ENCODE measurements around the gene APP. TPM values are rescaled to one million over a fixed set of nuclear protein-coding genes. Genes with fewer than 3 reads are reported as not detected.
"Not testable (repeated sequence)": the region's sequence is repeated elsewhere in the genome, so short reads cannot be mapped to it uniquely, and the experiment has no call there.

The APP gene
- total RNA-seq, 1 donor from 2014 or later = 136 TPM

- no peak for DNase-seq (ENCODE audit: low spot score)
- ATAC-seq = no peak
These were observed 5.2 kb downstream of the APP start for GRCh38 chr21:26165331-26165730.

GRCh38 chr21:26164311-26164710, 6.3 kb downstream of the APP start:
- ATAC-seq = peak; percentile 65
- DNase-seq (ENCODE audit: low spot score) = peak; percentile 49

DNA sequence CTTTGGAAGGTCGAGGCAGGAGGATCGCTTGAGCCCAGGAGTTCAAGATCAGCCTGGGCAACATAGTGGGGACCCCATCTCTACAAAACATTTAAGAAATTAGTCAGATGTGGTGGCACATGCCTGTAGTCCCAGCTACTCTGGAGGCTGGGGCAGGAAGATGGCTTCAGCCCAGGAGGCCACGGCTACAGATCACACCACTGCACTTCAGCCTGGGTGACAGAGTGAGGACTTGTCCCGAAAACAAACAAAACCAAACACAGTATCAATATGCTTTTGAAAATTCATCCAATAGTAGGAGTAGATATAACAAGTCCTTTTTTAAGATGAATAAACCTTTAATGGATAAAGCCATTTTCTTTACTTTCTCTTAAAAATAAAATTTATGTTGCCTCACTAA, 8.5 kb downstream of the APP start:
- DNase-seq (ENCODE audit: low spot score) = peak; percentile 50
- ATAC-seq = peak; percentile 77

- DNase-seq (ENCODE audit: low spot score) (no peak), ATAC-seq (peak; percentile 70)
These were observed 10.7 kb downstream of the APP start for GRCh38 chr21:26159869-26160268.

GRCh38 chr21:26157801-26158200, 12.8 kb downstream of the APP start:
- no peak for DNase-seq (ENCODE audit: low spot score)
- ATAC-seq = peak; percentile 24

- no peak for DNase-seq (ENCODE audit: low spot score)
- no peak for ATAC-seq
These were observed 15.8 kb downstream of the APP start for GRCh38 chr21:26154753-26155152.

- ATAC-seq = no peak
- no peak for DNase-seq (ENCODE audit: low spot score)
These were observed 16.8 kb downstream of the APP start for GRCh38 chr21:26153758-26154157.

DNA sequence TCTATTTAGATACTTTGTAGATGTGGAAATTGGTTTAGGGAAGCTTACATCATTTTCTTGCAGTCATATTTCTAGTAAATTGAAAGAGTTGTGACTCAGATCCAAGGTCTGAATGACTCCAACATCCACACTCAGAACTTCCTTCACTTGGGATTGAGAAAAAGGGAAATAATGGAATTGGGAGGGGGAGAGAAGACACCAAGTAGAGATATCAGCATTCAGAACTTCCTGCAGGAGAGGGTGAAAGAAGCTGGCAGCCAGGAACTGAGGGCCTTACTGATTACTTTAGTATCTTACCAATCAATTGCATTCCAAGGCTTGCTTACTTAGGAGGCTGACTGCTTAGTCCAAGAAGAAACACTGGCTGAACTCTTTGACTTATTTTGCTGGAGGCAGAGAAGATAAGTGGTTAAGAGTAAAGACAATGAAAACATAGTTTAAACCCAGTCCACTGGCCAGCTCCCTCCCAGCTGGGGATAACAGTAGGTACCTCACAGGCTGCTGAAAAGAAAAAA, 21.7 kb downstream of the APP start:
- ATAC-seq = no peak
- DNase-seq (ENCODE audit: low spot score) = no peak

- DNase-seq (ENCODE audit: low spot score) = no peak
- ATAC-seq = no peak
These were observed 22.3 kb downstream of the APP start for GRCh38 chr21:26148071-26148839.

- no peak for DNase-seq (ENCODE audit: low spot score)
- no peak for ATAC-seq
These were observed 23.0 kb downstream of the APP start for GRCh38 chr21:26147535-26147934.

DNA sequence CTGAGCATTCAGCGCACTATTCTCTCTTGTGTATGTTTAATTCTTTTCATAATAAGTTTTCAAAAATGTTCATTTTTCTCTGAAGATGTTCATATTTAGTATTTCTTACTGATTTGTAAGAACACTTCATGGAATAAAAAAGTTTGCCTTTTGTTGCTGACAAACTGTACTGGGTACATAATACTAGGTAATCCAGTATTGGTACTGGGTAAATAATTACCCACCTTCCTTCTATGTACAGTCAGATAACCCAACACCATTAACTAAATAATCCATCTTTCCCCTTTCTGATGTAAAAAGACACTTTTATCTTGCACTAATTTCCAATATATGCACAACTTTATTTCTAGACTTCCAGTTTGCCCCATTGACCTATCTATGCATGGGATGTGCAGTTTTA, 23.9 kb downstream of the APP start:
- no peak for ATAC-seq
- DNase-seq (ENCODE audit: low spot score) = no peak

GRCh38 chr21:26144031-26144430, 26.5 kb downstream of the APP start:
- DNase-seq (ENCODE audit: low spot score) (no peak), ATAC-seq (no peak)

DNA sequence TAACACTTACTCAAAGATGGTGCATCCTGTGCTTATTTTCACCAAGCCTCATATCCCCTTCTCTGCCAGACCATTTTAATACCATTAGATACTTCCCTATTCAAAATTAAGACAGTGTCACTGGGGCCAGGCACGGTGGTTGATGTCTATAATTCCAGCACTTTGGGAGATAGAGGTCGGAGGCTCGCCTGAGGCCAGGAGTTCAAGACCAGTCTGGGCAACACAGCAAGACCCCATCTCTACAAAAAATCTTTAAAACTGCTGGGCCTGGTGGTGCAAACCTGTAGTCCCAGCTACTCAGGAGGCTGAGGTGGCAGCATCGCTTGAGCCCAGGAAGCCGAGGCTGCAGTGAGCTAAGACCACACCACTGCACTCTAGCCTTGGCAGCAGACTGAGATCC, 28.2 kb downstream of the APP start:
- ATAC-seq = no peak
- DNase-seq (ENCODE audit: low spot score) = no peak

- no peak for DNase-seq (ENCODE audit: low spot score)
- ATAC-seq = no peak
These were observed 29.6 kb downstream of the APP start for GRCh38 chr21:26140926-26141325.

- DNase-seq (ENCODE audit: low spot score) = no peak
- ATAC-seq = peak; percentile 82
These were observed 30.4 kb downstream of the APP start for GRCh38 chr21:26140164-26140579.

GRCh38 chr21:26138615-26139257, 31.8 kb downstream of the APP start:
- no peak for DNase-seq (ENCODE audit: low spot score)
- no peak for ATAC-seq

GRCh38 chr21:26137379-26138060, 33.0 kb downstream of the APP start:
- DNase-seq (ENCODE audit: low spot score) (no peak), ATAC-seq (no peak)

- ATAC-seq (no peak), DNase-seq (ENCODE audit: low spot score) (no peak)
These were observed 33.9 kb downstream of the APP start for GRCh38 chr21:26136671-26137070.

DNA sequence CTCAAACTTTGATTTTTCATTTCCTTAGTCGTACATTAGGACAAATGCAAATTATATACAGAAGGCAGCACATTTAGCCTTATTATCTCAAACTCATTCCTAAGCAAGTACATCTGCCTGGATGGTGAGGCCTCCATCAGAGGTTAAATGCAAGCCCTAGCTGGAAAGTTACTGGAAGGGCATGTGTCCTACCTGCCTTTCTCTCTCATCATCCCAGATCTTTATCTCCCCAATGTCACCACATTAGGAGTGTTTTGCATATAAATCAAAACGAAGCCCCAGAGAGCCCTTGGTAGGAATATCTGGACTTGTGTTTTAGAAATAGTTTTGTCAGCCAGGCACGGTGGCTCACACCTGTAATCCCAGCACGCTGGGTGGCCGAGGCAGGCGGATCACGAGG, 35.0 kb downstream of the APP start:
- ATAC-seq (no peak), DNase-seq (ENCODE audit: low spot score) (no peak)

DNA sequence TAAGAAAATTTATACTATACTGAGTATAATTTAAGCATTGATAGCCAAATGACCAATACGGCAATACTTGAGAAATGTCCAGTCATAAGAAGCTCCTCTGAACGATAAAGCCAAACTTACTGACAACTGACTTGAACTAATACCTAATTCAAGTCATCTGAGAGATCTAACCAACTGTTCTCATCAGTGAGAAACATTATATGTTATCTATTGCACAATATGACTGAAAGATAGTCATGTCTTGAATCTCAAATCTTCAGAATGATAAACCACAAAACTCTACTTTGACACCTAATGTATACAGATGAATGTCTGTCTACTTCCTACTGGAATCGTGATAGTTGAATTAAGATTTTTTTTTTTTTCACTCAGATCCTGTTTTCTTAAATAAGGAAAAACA, 39.0 kb downstream of the APP start:
- no peak for ATAC-seq
- DNase-seq (ENCODE audit: low spot score) = no peak

- ATAC-seq = not testable (repeated sequence)
These were observed 39.5 kb downstream of the APP start for GRCh38 chr21:26131053-26131452.

More at GRCh38 chr21:26131053-26131452, 39.5 kb downstream of the APP start:
- DNase-seq (ENCODE audit: low spot score) = not testable (repeated sequence)
